Inferior parietal cortex (tissue), 1 donor: ENCODE data around the gene DNM3.
"Not testable (repeated sequence)": the region's sequence is repeated elsewhere in the genome, so short reads cannot be mapped to it uniquely, and the experiment has no call there.

Experiments
- DNase-seq: peaks from one replicate; pipeline ENCODE4 v3.0.0-alpha.2; 2016; ENCODE audit errors: extremely low spot score

Gene DNM3

GRCh38 chr1:172277989-172278388 is 436.7 kb downstream of the DNM3 start:
- DNase-seq = no peak

- DNase-seq = no peak
These were observed 437.2 kb downstream of the DNM3 start for GRCh38 chr1:172278478-172278877.

- DNase-seq = no peak
These were observed 438.8 kb downstream of the DNM3 start for GRCh38 chr1:172279939-172280636.

GRCh38 chr1:172283766-172284165 is 442.5 kb downstream of the DNM3 start:
- DNase-seq = no peak

- no peak for DNase-seq
These were observed 445.4 kb downstream of the DNM3 start for GRCh38 chr1:172286629-172287076.

- no peak for DNase-seq
These were observed 445.9 kb downstream of the DNM3 start for GRCh38 chr1:172287208-172287607.

- DNase-seq = no peak
These were observed 447.3 kb downstream of the DNM3 start for GRCh38 chr1:172288581-172288980.

- DNase-seq = no peak
These were observed 448.1 kb downstream of the DNM3 start for GRCh38 chr1:172289448-172289847.

- no peak for DNase-seq
These were observed 451.5 kb downstream of the DNM3 start for GRCh38 chr1:172292840-172293239.

- no peak for DNase-seq
These were observed 452.1 kb downstream of the DNM3 start for GRCh38 chr1:172293429-172293828.

- no peak for DNase-seq
These were observed 456.8 kb downstream of the DNM3 start for GRCh38 chr1:172298141-172298540.

- DNase-seq = no peak
These were observed 457.6 kb downstream of the DNM3 start for GRCh38 chr1:172298911-172299310.

- DNase-seq = no peak
These were observed 458.2 kb downstream of the DNM3 start for GRCh38 chr1:172299515-172299914.

GRCh38 chr1:172307508-172307907 is 466.2 kb downstream of the DNM3 start:
- DNase-seq = not testable (repeated sequence)

- DNase-seq = no peak
These were observed 466.8 kb downstream of the DNM3 start for GRCh38 chr1:172308142-172308541.

- DNase-seq = no peak
These were observed 467.3 kb downstream of the DNM3 start for GRCh38 chr1:172308577-172308976.

- DNase-seq = no peak
These were observed 479.4 kb downstream of the DNM3 start for GRCh38 chr1:172320733-172321132.

- no peak for DNase-seq
These were observed 480.2 kb downstream of the DNM3 start for GRCh38 chr1:172321451-172321850.

- DNase-seq = no peak
These were observed 481.1 kb downstream of the DNM3 start for GRCh38 chr1:172322219-172323061.

- DNase-seq = no peak
These were observed 482.4 kb downstream of the DNM3 start for GRCh38 chr1:172323686-172324085.

- no peak for DNase-seq
These were observed 482.8 kb downstream of the DNM3 start for GRCh38 chr1:172324086-172324485.

GRCh38 chr1:172324761-172325160 is 483.5 kb downstream of the DNM3 start:
- DNase-seq = no peak

- no peak for DNase-seq
These were observed 484.2 kb downstream of the DNM3 start for GRCh38 chr1:172325531-172325930.
